GM12878 (cell line): ENCODE results near the gene TRIM46. TPM values are rescaled to one million over a fixed set of nuclear protein-coding genes. Genes with fewer than 3 reads are reported as not detected.

ENCODE experiments used
- ATAC-seq: fragments of 200-7000 bp; cut with Tn5 transposase; 3 replicates; pipeline ENCODE4 v1.9.1; 2020; ENCODE audit warnings: mild to moderate bottlenecking, moderate library complexity
- BruUV-seq: library from RNA; stranded (reverse); fragments of 400-500 nt; replicated peaks from 2 replicates; lab custom pipeline; 2021; lab: Mats Ljungman, UMichigan
- CTCF ChIA-PET: fragments of 300-600 bp; sonication (Branson Sonifier 250); formaldehyde crosslinking; extraction: SDS; loops from one replicate; lab custom pipeline; 2021; ENCODE audit warnings: inconsistent platforms; lab: Yijun Ruan, JAX
- POLR2A ChIA-PET: fragments of 350-600 bp; formaldehyde crosslinking; extraction: SDS; loops from one replicate; lab custom pipeline; 2021; ENCODE audit warnings: inconsistent platforms; lab: Charles Lee
- RAD21 ChIA-PET: fragments of 300-600 bp; sonication (Branson Sonifier 250); formaldehyde crosslinking; loops from one replicate; lab custom pipeline; 2023; ENCODE audit warnings: antibody characterized with exemption; ENCODE audit not compliant: unreplicated experiment; lab: Charles Lee
- SMC1A ChIA-PET: fragments of 300-600 bp; sonication (Branson Sonifier 250); formaldehyde crosslinking; loops from one replicate; lab custom pipeline; 2023; ENCODE audit not compliant: unreplicated experiment, uncharacterized antibody; lab: Charles Lee
- DNase-seq: peaks from one replicate; pipeline ENCODE4 v3.0.0-alpha.2; 2011; ENCODE audit warnings: low read depth, low spot score
- FAIRE-seq: peaks from 3 replicates; lab custom pipeline; 2011; peaks lifted over from hg19 to GRCh38; lab: Jason Lieb, UNC
- H2AFZ ChIP-seq: 2 replicates; pipeline ENCODE4 v1.6.0; 2011; ENCODE audit warnings: low read depth, low read length, control low read depth; ENCODE audit not compliant: control insufficient read depth
- H3K27ac ChIP-seq: 2 replicates; pipeline ENCODE4 v1.5.1; 2011; ENCODE audit warnings: control low read depth; ENCODE audit not compliant: control insufficient read depth, insufficient read depth
- H3K27me3 ChIP-seq, 2 experiments: replicated peaks in 1 of 2; 2 replicates each; pipeline versions ENCODE4 v1.6.0 to v1.6.1; 2011; ENCODE audit warnings: low read length in 1 of 2; ENCODE audit not compliant: control insufficient read depth in 2 of 2, insufficient read depth in 2 of 2
- H3K36me3 ChIP-seq, 2 experiments: 2 replicates each; pipeline ENCODE4 v1.5.1; 2011; ENCODE audit warnings: low read length in 1 of 2; ENCODE audit not compliant: control insufficient read depth in 2 of 2, insufficient read depth in 2 of 2
- H3K4me1 ChIP-seq: 2 replicates; pipeline ENCODE4 v1.6.1; 2011; ENCODE audit warnings: mild to moderate bottlenecking, low read length, moderate library complexity, mixed read lengths; ENCODE audit not compliant: control insufficient read depth, insufficient read depth
- H3K4me2 ChIP-seq: 2 replicates; pipeline ENCODE4 v1.6.0; 2011; ENCODE audit warnings: control low read depth; ENCODE audit not compliant: control insufficient read depth, insufficient read depth
- H3K4me3 ChIP-seq: fragments of 200-600 bp; sonication (generic); 2 replicates; pipeline ENCODE4 v1.5.1; 2016
- H3K79me2 ChIP-seq: 2 replicates; pipeline ENCODE4 v1.6.0; 2011; ENCODE audit warnings: low read length; ENCODE audit not compliant: control insufficient read depth, insufficient read depth
- H3K9ac ChIP-seq: 2 replicates; pipeline ENCODE4 v1.8.0; 2011; ENCODE audit warnings: low read length, control low read depth, mixed read lengths; ENCODE audit not compliant: control insufficient read depth, insufficient read depth
- H3K9me3 ChIP-seq: replicated peaks from 3 replicates; pipeline ENCODE4 v1.5.1; 2011; ENCODE audit warnings: mild to moderate bottlenecking, low read length; ENCODE audit not compliant: control insufficient read depth, insufficient read depth
- H4K20me1 ChIP-seq: 2 replicates; pipeline ENCODE4 v1.6.0; 2011; ENCODE audit not compliant: control insufficient read depth, insufficient read depth
- ASH2L ChIP-seq: fragments of 300-600, 200-600 bp; sonication (generic); IDR thresholded peaks from 2 replicates; pipeline ENCODE4 v1.6.1; 2017; ENCODE audit warnings: low read depth, mild to moderate bottlenecking, borderline replicate concordance
- BCL11A ChIP-seq: IDR thresholded peaks from 2 replicates; pipeline ENCODE4 v1.6.1; 2011; ENCODE audit warnings: low read depth, low read length
- CBX3 ChIP-seq: fragments of 200-600 bp; sonication (generic); IDR thresholded peaks from 2 replicates; pipeline ENCODE4 v1.6.1; 2016; ENCODE audit warnings: low read depth, borderline replicate concordance
- RFX5 ChIP-seq: IDR thresholded peaks from 2 replicates; pipeline ENCODE4 v1.6.1; 2011; ENCODE audit warnings: low read depth, low read length, improper control_type of control experiment
- ZNF207 ChIP-seq: fragments of 450-650 bp; IDR thresholded peaks from 2 replicates; pipeline ENCODE4 v1.6.1; 2014; ENCODE audit warnings: antibody characterized with exemption, mild to moderate bottlenecking, borderline replicate concordance
- WGBS: methylation state at CpG from one replicate; pipeline ENCODE4 v1.1.6; 2016; ENCODE audit warnings: low lambda C conversion rate; ENCODE audit not compliant: insufficient replicate concordance, insufficient coverage; ENCODE audit errors: missing lambda C conversion rate; 5-methylcytosine and 5-hydroxymethylcytosine counted together
- in situ Hi-C: fragments of 300-500 bp; cut with MboI; formaldehyde crosslinking; loops from 9 replicates; pipeline ENCODE4 v1.14.3; 2018; ENCODE audit warnings: mixed read lengths
- intact Hi-C: fragments of 100-400 bp; cut with micrococcal nuclease; formaldehyde crosslinking; loops from one replicate; pipeline ENCODE4 v1.14.2; 2022; ENCODE audit not compliant: unreplicated experiment
- polyA plus RNA-seq, 11 experiments: library from polyadenylated mRNA; depleted of rRNA in 4 of 11; unstranded in 6 of 11; stranded (reverse) in 5 of 11; fragments of >200 nt; fragmentation: Nextera tagmentation in 4 of 11; fragmentation: Illumina TruSeq in 1 of 11; extraction: Ambion mirVana in 4 of 11; extraction: Trizol in 1 of 11; gene quantifications; 1 replicate in 1 of 11; 2 replicates in 10 of 11; pipeline versions ENCODE4 v1.2.1 to v1.2.3, GENCODE V29; 2011 to 2016; ENCODE audit warnings: inconsistent platforms in 2 of 11, missing spikeins in 2 of 11, low read depth in 1 of 11
- total RNA-seq, 4 experiments: library from RNA; depleted of rRNA in 3 of 4; stranded (reverse); fragments of >200 nt in 3 of 4; fragmentation: Illumina TruSeq in 1 of 4; extraction: Trizol in 1 of 4; gene quantifications; 2 replicates each; pipeline versions ENCODE4 v1.2.1 to v1.2.3, GENCODE V29; 2013 to 2021
- TF ChIP-seq, protein P1 (sequence below): IDR thresholded peaks from 2 replicates; pipeline ENCODE4 v1.6.1; 2012; ENCODE audit warnings: mild to moderate bottlenecking, low read depth, low read length
- TF ChIP-seq, protein P2 (sequence below): fragments of 450-650 bp; IDR thresholded peaks from 2 replicates; pipeline ENCODE4 v1.6.1; 2014; ENCODE audit warnings: mild to moderate bottlenecking

Gene TRIM46
- total and polyA plus RNA-seq, 10 of the 15 experiments (the other 5 are each of a cell fraction or from before 2014, with no cell fraction given) = 0.08 to 3.1 (median 0.97) TPM

DNA sequence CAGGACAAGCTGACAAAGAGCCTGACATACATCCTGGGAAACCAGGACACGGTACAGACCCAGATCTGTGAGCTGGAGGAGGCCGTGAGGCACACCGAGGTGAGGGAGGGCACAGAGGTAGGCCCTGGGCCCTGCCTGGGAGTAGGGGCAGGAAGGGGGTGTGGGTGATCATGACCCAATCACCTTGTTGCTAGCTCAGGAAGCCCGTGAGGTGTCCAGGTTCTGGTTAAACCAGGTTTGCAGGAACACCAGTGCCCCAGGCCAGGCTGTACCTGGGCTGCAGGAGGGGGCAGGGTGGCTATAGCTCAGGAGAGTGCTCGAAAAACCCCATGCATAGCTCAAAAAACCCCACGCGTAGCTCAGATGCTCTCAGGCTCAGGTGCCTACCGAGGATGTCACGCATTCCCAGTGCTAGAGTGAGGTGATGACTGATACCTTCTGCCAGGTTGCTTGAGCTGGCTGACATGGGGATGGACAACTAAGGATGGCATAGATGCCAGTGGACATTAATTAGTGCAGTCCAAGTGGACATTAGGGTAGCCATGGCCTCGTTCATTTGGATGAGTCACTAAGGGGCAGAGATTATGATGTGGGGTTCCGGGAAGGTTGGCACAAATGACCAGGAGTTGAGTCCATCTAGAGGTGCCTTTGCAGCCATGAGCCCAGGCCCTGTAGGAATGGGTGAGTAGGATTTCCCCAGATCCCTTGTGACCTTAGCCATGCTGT, 3.7 kb downstream of the TRIM46 start:
- BruUV-seq = no TSS peak
- RAD21 ChIA-PET = interaction anchor here (1.0 to 4.8 kb wide), 7 partner anchors 17 to 161 kb away, joined by 3 to 77 read pairs (median 6); no protein-coding TSS in a partner anchor
- intact Hi-C loops = no loop called here
- no peaks in the 10 kb centered on the region for H3K27me3 ChIP-seq
- H4K20me1 ChIP-seq = no peaks in the 10 kb centered on the region
- H3K4me3 ChIP-seq = no peak overlapping the region
- TF ChIP-seq RFX5 = no peak
- TF ChIP-seq, protein P1, sequence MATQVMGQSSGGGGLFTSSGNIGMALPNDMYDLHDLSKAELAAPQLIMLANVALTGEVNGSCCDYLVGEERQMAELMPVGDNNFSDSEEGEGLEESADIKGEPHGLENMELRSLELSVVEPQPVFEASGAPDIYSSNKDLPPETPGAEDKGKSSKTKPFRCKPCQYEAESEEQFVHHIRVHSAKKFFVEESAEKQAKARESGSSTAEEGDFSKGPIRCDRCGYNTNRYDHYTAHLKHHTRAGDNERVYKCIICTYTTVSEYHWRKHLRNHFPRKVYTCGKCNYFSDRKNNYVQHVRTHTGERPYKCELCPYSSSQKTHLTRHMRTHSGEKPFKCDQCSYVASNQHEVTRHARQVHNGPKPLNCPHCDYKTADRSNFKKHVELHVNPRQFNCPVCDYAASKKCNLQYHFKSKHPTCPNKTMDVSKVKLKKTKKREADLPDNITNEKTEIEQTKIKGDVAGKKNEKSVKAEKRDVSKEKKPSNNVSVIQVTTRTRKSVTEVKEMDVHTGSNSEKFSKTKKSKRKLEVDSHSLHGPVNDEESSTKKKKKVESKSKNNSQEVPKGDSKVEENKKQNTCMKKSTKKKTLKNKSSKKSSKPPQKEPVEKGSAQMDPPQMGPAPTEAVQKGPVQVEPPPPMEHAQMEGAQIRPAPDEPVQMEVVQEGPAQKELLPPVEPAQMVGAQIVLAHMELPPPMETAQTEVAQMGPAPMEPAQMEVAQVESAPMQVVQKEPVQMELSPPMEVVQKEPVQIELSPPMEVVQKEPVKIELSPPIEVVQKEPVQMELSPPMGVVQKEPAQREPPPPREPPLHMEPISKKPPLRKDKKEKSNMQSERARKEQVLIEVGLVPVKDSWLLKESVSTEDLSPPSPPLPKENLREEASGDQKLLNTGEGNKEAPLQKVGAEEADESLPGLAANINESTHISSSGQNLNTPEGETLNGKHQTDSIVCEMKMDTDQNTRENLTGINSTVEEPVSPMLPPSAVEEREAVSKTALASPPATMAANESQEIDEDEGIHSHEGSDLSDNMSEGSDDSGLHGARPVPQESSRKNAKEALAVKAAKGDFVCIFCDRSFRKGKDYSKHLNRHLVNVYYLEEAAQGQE = no peak
- TF ChIP-seq ASH2L = no peak
- TF ChIP-seq CBX3 = no peak
- TF ChIP-seq, protein P2, sequence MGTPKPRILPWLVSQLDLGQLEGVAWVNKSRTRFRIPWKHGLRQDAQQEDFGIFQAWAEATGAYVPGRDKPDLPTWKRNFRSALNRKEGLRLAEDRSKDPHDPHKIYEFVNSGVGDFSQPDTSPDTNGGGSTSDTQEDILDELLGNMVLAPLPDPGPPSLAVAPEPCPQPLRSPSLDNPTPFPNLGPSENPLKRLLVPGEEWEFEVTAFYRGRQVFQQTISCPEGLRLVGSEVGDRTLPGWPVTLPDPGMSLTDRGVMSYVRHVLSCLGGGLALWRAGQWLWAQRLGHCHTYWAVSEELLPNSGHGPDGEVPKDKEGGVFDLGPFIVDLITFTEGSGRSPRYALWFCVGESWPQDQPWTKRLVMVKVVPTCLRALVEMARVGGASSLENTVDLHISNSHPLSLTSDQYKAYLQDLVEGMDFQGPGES = no peak
- no peak for TF ChIP-seq BCL11A
- no peak for TF ChIP-seq ZNF207
- TF ChIP-seq, all 136 proteins: peak for 0
- ChIA-PET SMC1A (interaction anchor here (0.5 to 2.0 kb wide), 9 partner anchors 8 to 87 kb away, joined by 3 to 29 read pairs (median 5); partner anchors contain the start of genes MTX1 and THBS3), POLR2A (interaction anchor here (0.6 to 7.4 kb wide), 6 partner anchors 8 to 48 kb away, joined by 3 to 77 read pairs (median 4); no protein-coding TSS in a partner anchor), CTCF (interaction anchor here (0.6 to 9.7 kb wide), 17 partner anchors 8 to 556 kb away, joined by 3 to 244 read pairs (median 4); partner anchors contain the start of genes SLC50A1 and THBS3)
- DNase-seq = no peak
- no peak for ATAC-seq
- Histone ChIP-seq H3K27ac (no peak overlapping the region), H3K79me2 (peaks cover 7% of the 10 kb centered on the region), H3K4me1 (peaks cover 20% of the 10 kb centered on the region), H2AFZ (no peak overlapping the region), H3K36me3 (no peaks in the 10 kb centered on the region), H3K9me3 (no peaks in the 10 kb centered on the region), H3K4me2 (no peak overlapping the region), H3K9ac (no peak overlapping the region)
- in situ Hi-C loops = no loop called here
- 45% methylated on average over 11 of the region's 11 CpGs for WGBS
- FAIRE-seq = peak; percentile 57
